Activated CD4-positive, alpha-beta T cell treated with anti-CD3 and anti-CD28 coated beads for 1 hour (primary cell): Measurements from ENCODE around the gene ICE2.
A peak's percentile ranks its signal among the peaks of the same experiment; 100 is the strongest.

Source experiments
- DNase-seq: peaks from one replicate; pipeline ENCODE4 v3.0.0-alpha.2; 2020

ICE2 gene

GRCh38 chr15:60478566-60479360 lies at the start of gene ICE2:
ICE2 (minus strand) TSS chr15:60479142; CDS start chr15:60477977, 1,165 bp downstream.
- DNase-seq = peak; percentile 91

GRCh38 chr15:60528530-60528929 lies 49.6 kb upstream of the ICE2 start:
- DNase-seq = no peak

GRCh38 chr15:60527456-60527855 lies 48.5 kb upstream of the ICE2 start:
- DNase-seq = no peak

- DNase-seq = no peak
These were observed 47.2 kb upstream of the ICE2 start for GRCh38 chr15:60526127-60526616.

GRCh38 chr15:60525341-60526039 lies 46.5 kb upstream of the ICE2 start:
- DNase-seq = no peak

GRCh38 chr15:60523056-60523455 lies 44.1 kb upstream of the ICE2 start:
- no peak for DNase-seq

GRCh38 chr15:60520825-60521368 lies 42.0 kb upstream of the ICE2 start:
- peak; percentile 65 for DNase-seq

GRCh38 chr15:60520013-60520824 lies 41.3 kb upstream of the ICE2 start:
- DNase-seq = no peak

GRCh38 chr15:60519218-60519617 lies 40.3 kb upstream of the ICE2 start:
- DNase-seq = no peak

GRCh38 chr15:60518511-60518910 lies 39.6 kb upstream of the ICE2 start:
- no peak for DNase-seq

- DNase-seq = no peak
These were observed 35.4 kb upstream of the ICE2 start for GRCh38 chr15:60514261-60514881.

- DNase-seq = no peak
These were observed 34.7 kb upstream of the ICE2 start for GRCh38 chr15:60513676-60514075.

GRCh38 chr15:60512937-60513336 lies 34.0 kb upstream of the ICE2 start:
- no peak for DNase-seq

GRCh38 chr15:60511351-60512031 lies 32.5 kb upstream of the ICE2 start:
- no peak for DNase-seq

- no peak for DNase-seq
These were observed 31.1 kb upstream of the ICE2 start for GRCh38 chr15:60510006-60510405.

- no peak for DNase-seq
These were observed 30.5 kb upstream of the ICE2 start for GRCh38 chr15:60509470-60509869.

- no peak for DNase-seq
These were observed 29.5 kb upstream of the ICE2 start for GRCh38 chr15:60508442-60508841.

- DNase-seq = no peak
These were observed 28.9 kb upstream of the ICE2 start for GRCh38 chr15:60507596-60508424.

- DNase-seq = no peak
These were observed 17.9 kb upstream of the ICE2 start for GRCh38 chr15:60496853-60497252.

- no peak for DNase-seq
These were observed 15.2 kb upstream of the ICE2 start for GRCh38 chr15:60494108-60494507.

- no peak for DNase-seq
These were observed 14.2 kb upstream of the ICE2 start for GRCh38 chr15:60493166-60493565.
